Erythroblast (primary cell): ENCODE results near the gene ITGA7.

Experiments
- GATA1 ChIP-seq: IDR thresholded peaks from 2 replicates; pipeline ENCODE4 v1.6.1; 2011; ENCODE audit warnings: low read depth, mild to moderate bottlenecking, control low read depth, low read length, moderate library complexity
- POLR2A ChIP-seq: IDR thresholded peaks from 2 replicates; pipeline ENCODE4 v1.6.1; 2011; ENCODE audit warnings: mild to moderate bottlenecking, low read length

- no peak for TF ChIP-seq POLR2A
- no peak for TF ChIP-seq GATA1
Observed at GRCh38 chr12:55688716-55689655, 18.7 kb downstream of the ITGA7 start.
